HEK293 (cell line): ENCODE data around the gene CLIP4.

ENCODE experiments used
- CTCF ChIA-PET: fragments of 350-600 bp; formaldehyde crosslinking; extraction: SDS; loops from one replicate; lab custom pipeline; 2021; ENCODE audit warnings: antibody characterized with exemption; lab: Yijun Ruan, JAX
- POLR2A ChIA-PET: fragments of 300-600 bp; formaldehyde crosslinking; extraction: SDS; loops from one replicate; lab custom pipeline; 2020; ENCODE audit warnings: antibody characterized with exemption, inconsistent platforms; lab: Yijun Ruan, JAX
- H3K27ac ChIP-seq: fragments of 200-500 bp; sonication (Bioruptor generic); 2 replicates; pipeline ENCODE4 v1.5.1; 2014; ENCODE audit warnings: low read depth, low read length, control low read depth, inconsistent platforms; ENCODE audit errors: extremely low read depth
- H3K36me3 ChIP-seq, 2 experiments: fragments of 200-500 bp in 1 of 2; sonication (Bioruptor generic) in 1 of 2; 1 replicate in 1 of 2; 2 replicates in 1 of 2; pipeline ENCODE4 v1.5.1; 2014 to 2017; ENCODE audit warnings: inconsistent platforms in 2 of 2, low read length in 2 of 2; ENCODE audit not compliant: control insufficient read depth in 2 of 2, insufficient read depth in 1 of 2
- H3K4me1 ChIP-seq: fragments of 200-500 bp; sonication (Bioruptor generic); 2 replicates; pipeline ENCODE4 v1.5.1; 2014; ENCODE audit warnings: mild to moderate bottlenecking, low read length, inconsistent platforms; ENCODE audit not compliant: control insufficient read depth, insufficient read depth
- H3K4me3 ChIP-seq: 2 replicates; pipeline ENCODE4 v1.5.1; 2011; ENCODE audit warnings: low read depth, mild to moderate bottlenecking, control low read depth, low read length, moderate library complexity
- H3K9me3 ChIP-seq: fragments of 200-500 bp; sonication (Bioruptor generic); 2 replicates; pipeline ENCODE4 v1.5.1; 2014; ENCODE audit warnings: low read depth, low read length, inconsistent platforms; ENCODE audit not compliant: control insufficient read depth, insufficient read depth
- GLIS2 ChIP-seq: fragments of 450-650 bp; formaldehyde crosslinking; IDR thresholded peaks from 2 replicates; pipeline ENCODE4 v1.5.1; 2016; ENCODE audit warnings: missing biosample characterization, missing genetic modification characterization
- HOXC10 ChIP-seq: sonication (generic); formaldehyde crosslinking; IDR thresholded peaks from 2 replicates; pipeline ENCODE4 v1.8.1; 2023; ENCODE audit warnings: mild to moderate bottlenecking, missing genetic modification reagents
- HOXD13 ChIP-seq: sonication (generic); formaldehyde crosslinking; IDR thresholded peaks from 2 replicates; pipeline ENCODE4 v1.8.0; 2022; ENCODE audit warnings: missing genetic modification reagents, borderline replicate concordance
- MEIS1 ChIP-seq: sonication (generic); formaldehyde crosslinking; IDR thresholded peaks from 2 replicates; pipeline ENCODE4 v1.8.1; 2022; ENCODE audit warnings: missing genetic modification reagents, mild to moderate bottlenecking, borderline replicate concordance
- OSR2 ChIP-seq: fragments of 450-650 bp; formaldehyde crosslinking; IDR thresholded peaks from 2 replicates; pipeline ENCODE4 v1.5.1; 2016; ENCODE audit warnings: missing biosample characterization, missing genetic modification characterization
- PRDM10 ChIP-seq: fragments of 450-650 bp; formaldehyde crosslinking; IDR thresholded peaks from 2 replicates; pipeline ENCODE4 v1.5.1; 2016; ENCODE audit warnings: missing biosample characterization, missing genetic modification characterization
- RBAK ChIP-seq: fragments of 450-650 bp; formaldehyde crosslinking; IDR thresholded peaks from 2 replicates; pipeline ENCODE4 v1.5.1; 2016; ENCODE audit warnings: missing biosample characterization, missing genetic modification characterization
- SALL2 ChIP-seq: fragments of 450-650 bp; formaldehyde crosslinking; IDR thresholded peaks from 2 replicates; pipeline ENCODE4 v1.5.0; 2017; ENCODE audit warnings: missing biosample characterization, mild to moderate bottlenecking, missing genetic modification characterization, borderline replicate concordance
- SCRT2 ChIP-seq: fragments of 450-650 bp; formaldehyde crosslinking; IDR thresholded peaks from 2 replicates; pipeline ENCODE4 v1.5.1; 2016; ENCODE audit warnings: missing biosample characterization, missing genetic modification characterization
- SETDB1 ChIP-seq: IDR thresholded peaks from one replicate; pipeline ENCODE4 v1.6.1; 2017; ENCODE audit warnings: mild to moderate bottlenecking, low read length, moderate library complexity, mixed read lengths; ENCODE audit not compliant: insufficient read length
- SP3 ChIP-seq: fragments of 450-650 bp; formaldehyde crosslinking; IDR thresholded peaks from 2 replicates; pipeline ENCODE4 v1.5.1; 2016; ENCODE audit warnings: missing biosample characterization, missing genetic modification characterization
- ZBTB11 ChIP-seq: fragments of 450-650 bp; formaldehyde crosslinking; conservative IDR thresholded peaks from 2 replicates; pipeline ENCODE4 v1.5.1; 2016; ENCODE audit warnings: low read depth, missing biosample characterization, missing genetic modification characterization
- ZBTB8A ChIP-seq: fragments of 450-650 bp; formaldehyde crosslinking; IDR thresholded peaks from 2 replicates; pipeline ENCODE4 v1.5.1; 2016; ENCODE audit warnings: missing biosample characterization, missing genetic modification characterization
- ZFHX2 ChIP-seq: fragments of 450-650 bp; formaldehyde crosslinking; conservative IDR thresholded peaks from 2 replicates; pipeline ENCODE4 v1.5.1; 2016; ENCODE audit warnings: missing biosample characterization, missing genetic modification characterization
- ZNF324 ChIP-seq: fragments of 450-650 bp; formaldehyde crosslinking; IDR thresholded peaks from 2 replicates; pipeline ENCODE4 v1.5.1; 2016; ENCODE audit warnings: missing biosample characterization, missing genetic modification characterization
- ZNF350 ChIP-seq: fragments of 450-650 bp; formaldehyde crosslinking; IDR thresholded peaks from 2 replicates; pipeline ENCODE4 v1.5.0; 2017; ENCODE audit warnings: missing biosample characterization, mild to moderate bottlenecking, missing genetic modification characterization
- ZNF404 ChIP-seq: fragments of 450-650 bp; formaldehyde crosslinking; IDR thresholded peaks from 2 replicates; pipeline ENCODE4 v1.5.1; 2017; ENCODE audit warnings: missing biosample characterization, missing genetic modification characterization
- ZNF423 ChIP-seq: fragments of 450-650 bp; formaldehyde crosslinking; IDR thresholded peaks from 2 replicates; pipeline ENCODE4 v1.5.1; 2016; ENCODE audit warnings: missing biosample characterization, missing genetic modification characterization
- ZNF433 ChIP-seq: fragments of 450-650 bp; formaldehyde crosslinking; IDR thresholded peaks from 2 replicates; pipeline ENCODE4 v1.5.1; 2016; ENCODE audit warnings: missing biosample characterization, missing genetic modification characterization, low read depth
- ZNF501 ChIP-seq: fragments of 450-650 bp; formaldehyde crosslinking; IDR thresholded peaks from 2 replicates; pipeline ENCODE4 v1.5.1; 2016; ENCODE audit warnings: missing biosample characterization, missing genetic modification characterization
- ZNF513 ChIP-seq: fragments of 450-650 bp; IDR thresholded peaks from 2 replicates; pipeline ENCODE4 v1.5.1; 2018; ENCODE audit warnings: missing biosample characterization, missing genetic modification characterization
- ZNF660 ChIP-seq: fragments of 450-650 bp; IDR thresholded peaks from 2 replicates; pipeline ENCODE4 v1.5.1; 2018; ENCODE audit warnings: missing biosample characterization, mild to moderate bottlenecking, missing genetic modification characterization
- ZNF792 ChIP-seq: fragments of 450-650 bp; formaldehyde crosslinking; IDR thresholded peaks from 2 replicates; pipeline ENCODE4 v1.5.1; 2016; ENCODE audit warnings: missing biosample characterization, missing genetic modification characterization
- ZNF830 ChIP-seq: fragments of 450-650 bp; IDR thresholded peaks from 2 replicates; pipeline ENCODE4 v1.5.0; 2018; ENCODE audit warnings: missing biosample characterization, missing genetic modification characterization, low read depth, mild to moderate bottlenecking, moderate library complexity

The CLIP4 gene

GRCh38 chr2:29112379-29112778 is 2.8 kb upstream of the CLIP4 start (continued):
- TF ChIP-seq ZBTB11 (tag by site-specific recombination) (no peak), ZBTB8A (tag by site-specific recombination) (no peak), PRDM10 (tag by site-specific recombination) (no peak), ZNF324 (tag by site-specific recombination) (no peak), ZNF350 (tag by site-specific recombination) (no peak)

GRCh38 chr2:29113027-29113686 is 2.1 kb upstream of the CLIP4 start:
- CTCF ChIA-PET = interaction anchor here (0.6 kb wide), 1 partner anchor 154 kb away, joined by 3 read pairs; no protein-coding TSS in a partner anchor
- POLR2A ChIA-PET = interaction anchor here (1.2 kb wide), 1 partner anchor 13 kb away, joined by 5 read pairs; no protein-coding TSS in a partner anchor
- H3K4me1 ChIP-seq = peaks cover 15% of the 10 kb centered on the region

More at GRCh38 chr2:29113027-29113686, 2.1 kb upstream of the CLIP4 start:
- no peak overlapping the region for H3K27ac ChIP-seq
- H3K9me3 ChIP-seq = no peaks in the 10 kb centered on the region
- TF ChIP-seq ZNF501 (tag by site-specific recombination) = no peak
- TF ChIP-seq ZNF433 (tag by site-specific recombination) = no peak
- no peak for TF ChIP-seq OSR2 (tag by site-specific recombination)
- TF ChIP-seq SALL2 (tag by site-specific recombination) = no peak
- TF ChIP-seq ZNF792 (tag by site-specific recombination) = no peak
- no peak for TF ChIP-seq ZNF513
- TF ChIP-seq ZFHX2 = no peak
- TF ChIP-seq GLIS2 (tag by site-specific recombination) = no peak
- TF ChIP-seq SP3 = no peak
- TF ChIP-seq ZNF660 (tag by site-specific recombination) = no peak
- TF ChIP-seq SCRT2 = no peak
- TF ChIP-seq HOXC10 = no peak
- TF ChIP-seq ZNF404 = no peak
- TF ChIP-seq RBAK (tag by site-specific recombination) = no peak
- TF ChIP-seq ZNF830 (tag by site-specific recombination) = no peak
- no peak for TF ChIP-seq HOXD13 (CRISPR knock-in tag)
- TF ChIP-seq ZNF423 (tag by site-specific recombination) = no peak
- TF ChIP-seq SETDB1 = no peak
- no peak for TF ChIP-seq MEIS1
- no peaks in the 10 kb centered on the region for H3K36me3 ChIP-seq
- no peak overlapping the region for H3K4me3 ChIP-seq
